ENCODE data around the gene GRIK4.
"Not testable (repeated sequence)": the region's sequence is repeated elsewhere in the genome, so short reads cannot be mapped to it uniquely, and the experiment has no call there.

Gene GRIK4

GRCh38 chr11:120786206-120786735 lies 274.7 kb downstream of the GRIK4 start:
- no peak overlapping the region for H3K4me3 ChIP-seq (ENCODE audit: low read depth, low read length)
- no peak for TF ChIP-seq CTCF (conservative IDR thresholded peaks at IDR 0.05; ENCODE audit: low read depth, low read length)
- DNase-seq (ENCODE audit: low read depth), result no peak

GRCh38 chr11:120787224-120787623 lies 275.7 kb downstream of the GRIK4 start:
- DNase-seq (ENCODE audit: low read depth); H3K4me3 ChIP-seq (ENCODE audit: low read depth, low read length): not testable (repeated sequence)

- no peak overlapping the region for H3K4me3 ChIP-seq (ENCODE audit: low read depth, low read length)
- no peak for DNase-seq (ENCODE audit: low read depth)
- TF ChIP-seq CTCF (conservative IDR thresholded peaks at IDR 0.05; ENCODE audit: low read depth, low read length), result no peak
Measured at GRCh38 chr11:120789391-120789790, 277.8 kb downstream of the GRIK4 start.

GRCh38 chr11:120792306-120792705 lies 280.8 kb downstream of the GRIK4 start:
- H3K4me3 ChIP-seq (ENCODE audit: low read depth, low read length), result no peak overlapping the region
- TF ChIP-seq CTCF (conservative IDR thresholded peaks at IDR 0.05; ENCODE audit: low read depth, low read length), result no peak
- no peak for DNase-seq (ENCODE audit: low read depth)

- no peak overlapping the region for H3K4me3 ChIP-seq (ENCODE audit: low read depth, low read length)
- DNase-seq (ENCODE audit: low read depth), result no peak
- no peak for TF ChIP-seq CTCF (conservative IDR thresholded peaks at IDR 0.05; ENCODE audit: low read depth, low read length)
Measured at GRCh38 chr11:120793150-120793549, 281.6 kb downstream of the GRIK4 start.

- no peak for TF ChIP-seq CTCF (conservative IDR thresholded peaks at IDR 0.05; ENCODE audit: low read depth, low read length)
- no peak for DNase-seq (ENCODE audit: low read depth)
- no peak overlapping the region for H3K4me3 ChIP-seq (ENCODE audit: low read depth, low read length)
Measured at GRCh38 chr11:120793806-120794479, 282.4 kb downstream of the GRIK4 start.

GRCh38 chr11:120794748-120795147 lies 283.2 kb downstream of the GRIK4 start:
- TF ChIP-seq CTCF (conservative IDR thresholded peaks at IDR 0.05; ENCODE audit: low read depth, low read length), result no peak
- no peak for DNase-seq (ENCODE audit: low read depth)
- H3K4me3 ChIP-seq (ENCODE audit: low read depth, low read length), result no peak overlapping the region

Data from choroid plexus epithelial cell (primary cell).